ENCODE results near the gene THSD4. TPM values are rescaled to one million over a fixed set of nuclear protein-coding genes. Genes with fewer than 3 reads are reported as not detected.

Gene THSD4
- polyA plus RNA-seq, 1 donor from 2014 or later, result 0.46 TPM

- no peaks in the 10 kb centered on the region for H3F3A ChIP-seq (ENCODE audit: insufficient read depth, low read length, poor library complexity, severe bottlenecking)
- H4K20me1 ChIP-seq (ENCODE audit: insufficient read depth), result no peaks in the 10 kb centered on the region
- no peak overlapping the region for H3K27ac ChIP-seq (ENCODE audit: low read length)
- peaks cover 2% of the 10 kb centered on the region for H3K27me3 ChIP-seq (ENCODE audit: insufficient read depth, low read depth, low read length)
- H3K9ac ChIP-seq (ENCODE audit: low read length), result no peak overlapping the region
- H3K79me2 ChIP-seq (replicated peaks; ENCODE audit: insufficient read depth, low read length), result no peaks in the 10 kb centered on the region
- no peak overlapping the region for H3K4me2 ChIP-seq (ENCODE audit: low read length)
- no peak overlapping the region for H2AFZ ChIP-seq (ENCODE audit: low read depth, low read length)
- H3K9me2 ChIP-seq (ENCODE audit: insufficient read depth, low read length), result no peaks in the 10 kb centered on the region
- TF ChIP-seq EZH2 (IDR thresholded peaks at IDR 0.05; ENCODE audit: borderline replicate concordance, insufficient read depth, low read length, poor library complexity, severe bottlenecking) (no peak), POLR2AphosphoS5 (IDR thresholded peaks at IDR 0.05) (no peak), EP300 (conservative IDR thresholded peaks at IDR 0.05; ENCODE audit: poor library complexity, severe bottlenecking) (no peak), MXI1 (conservative IDR thresholded peaks at IDR 0.05; ENCODE audit: poor library complexity, severe bottlenecking) (no peak), REST (IDR thresholded peaks at IDR 0.05; ENCODE audit: borderline replicate concordance) (no peak), CTCF (IDR thresholded peaks at IDR 0.05; ENCODE audit: poor library complexity, severe bottlenecking) (no peak), RAD21 (conservative IDR thresholded peaks at IDR 0.05) (no peak), TAF1 (IDR thresholded peaks at IDR 0.05; ENCODE audit: low read depth) (no peak), SMC3 (conservative IDR thresholded peaks at IDR 0.05; ENCODE audit: poor library complexity) (no peak)
- H3K4me3 ChIP-seq (ENCODE audit: low read length), result no peak overlapping the region
- H3K36me3 ChIP-seq (ENCODE audit: insufficient read depth, low read length), result no peaks in the 10 kb centered on the region
- H3K9me3 ChIP-seq (ENCODE audit: low read length), result peaks cover 4% of the 10 kb centered on the region
These were observed 473.5 kb downstream of the THSD4 start for GRCh38 chr15:71588746-71589145.

GRCh38 chr15:71591057-71591456 lies 475.8 kb downstream of the THSD4 start:
- H3K4me2 ChIP-seq (ENCODE audit: low read length), result no peak overlapping the region
- no peaks in the 10 kb centered on the region for H3F3A ChIP-seq (ENCODE audit: insufficient read depth, low read length, poor library complexity, severe bottlenecking)
- H3K79me2 ChIP-seq (replicated peaks; ENCODE audit: insufficient read depth, low read length), result no peaks in the 10 kb centered on the region
- no peak overlapping the region for H3K9ac ChIP-seq (ENCODE audit: low read length)
- H3K9me3 ChIP-seq (ENCODE audit: low read length), result peaks cover 4% of the 10 kb centered on the region
- H3K4me3 ChIP-seq (ENCODE audit: low read length), result no peak overlapping the region
- H3K27ac ChIP-seq (ENCODE audit: low read length), result no peak overlapping the region
- H4K20me1 ChIP-seq (ENCODE audit: insufficient read depth), result no peaks in the 10 kb centered on the region
- TF ChIP-seq SMC3 (conservative IDR thresholded peaks at IDR 0.05; ENCODE audit: poor library complexity), result no peak
- no peak for TF ChIP-seq RAD21 (conservative IDR thresholded peaks at IDR 0.05)
- TF ChIP-seq CTCF (IDR thresholded peaks at IDR 0.05; ENCODE audit: poor library complexity, severe bottlenecking), result no peak
- no peak for TF ChIP-seq EZH2 (IDR thresholded peaks at IDR 0.05; ENCODE audit: borderline replicate concordance, insufficient read depth, low read length, poor library complexity, severe bottlenecking)
- no peak for TF ChIP-seq EP300 (conservative IDR thresholded peaks at IDR 0.05; ENCODE audit: poor library complexity, severe bottlenecking)
- TF ChIP-seq TAF1 (IDR thresholded peaks at IDR 0.05; ENCODE audit: low read depth), result no peak
- TF ChIP-seq REST (IDR thresholded peaks at IDR 0.05; ENCODE audit: borderline replicate concordance), result no peak
- TF ChIP-seq POLR2AphosphoS5 (IDR thresholded peaks at IDR 0.05), result no peak
- no peak for TF ChIP-seq MXI1 (conservative IDR thresholded peaks at IDR 0.05; ENCODE audit: poor library complexity, severe bottlenecking)
- H3K36me3 ChIP-seq (ENCODE audit: insufficient read depth, low read length), result no peaks in the 10 kb centered on the region
- no peak overlapping the region for H2AFZ ChIP-seq (ENCODE audit: low read depth, low read length)
- no peaks in the 10 kb centered on the region for H3K9me2 ChIP-seq (ENCODE audit: insufficient read depth, low read length)
- H3K27me3 ChIP-seq (ENCODE audit: insufficient read depth, low read depth, low read length), result no peaks in the 10 kb centered on the region

Measured in neural cell (in vitro differentiated cells).